ENCODE data around the gene SHMT2. TPM values are rescaled to one million over a fixed set of nuclear protein-coding genes. Genes with fewer than 3 reads are reported as not detected.

Gene SHMT2
- total and polyA plus RNA-seq, 2 of the 4 experiments (the other 2 are of a cell fraction), result 266 to 364 TPM

DNA sequence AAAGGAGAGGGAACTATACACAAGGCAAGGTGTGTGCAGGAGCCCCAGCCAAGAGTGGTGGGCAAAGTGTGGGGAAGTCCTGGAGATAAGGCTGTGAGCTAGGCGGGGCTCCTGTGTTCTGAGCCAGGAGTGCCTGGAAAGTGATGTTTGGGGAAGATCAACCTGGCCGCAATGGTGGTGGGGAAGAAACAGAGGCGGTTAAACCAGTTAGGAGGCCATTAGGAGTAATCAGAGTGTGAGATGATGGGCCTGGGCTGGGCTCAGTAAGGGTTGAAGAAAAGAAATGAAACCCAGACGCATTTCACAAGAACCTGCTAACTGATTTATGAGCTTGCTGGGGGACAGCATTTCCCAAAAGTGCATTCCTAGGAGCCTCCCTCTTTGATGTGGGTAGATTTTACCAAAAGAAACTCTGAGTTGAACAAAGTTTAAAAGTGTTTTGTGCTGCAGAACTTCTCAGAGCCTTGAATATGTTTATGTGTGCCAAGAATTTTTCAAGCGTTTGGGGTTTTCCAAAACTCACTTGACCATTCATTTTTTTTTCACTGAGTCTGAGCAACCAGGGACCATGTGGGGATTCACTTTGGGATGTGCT, 47.9 kb upstream of the SHMT2 start:
- no peak overlapping the region for H3K27ac ChIP-seq (ENCODE audit: insufficient read depth, low read length)
- no peaks in the 10 kb centered on the region for H3K9me1 ChIP-seq (ENCODE audit: insufficient read depth, low read length)
- H3K23ac ChIP-seq (ENCODE audit: low read depth, low read length), result no peak overlapping the region
- H3K4me3 ChIP-seq (ENCODE audit: insufficient read depth, low read depth, low read length), result no peak overlapping the region
- 68% methylated on average over 3 of the region's 5 CpGs; no CpG with 5 or more reads in 1 of the 2 experiments for WGBS, 2 experiments (ENCODE audit: extremely low coverage in 2 of 2, insufficient read length in 1 of 2)
- BruUV-seq (replicated peaks), result no TSS peak
- H3K79me1 ChIP-seq (ENCODE audit: low read depth in 1 of 2, low read length in 2 of 2), result peaks cover 8 to 38% of the 10 kb centered on the region in 2 experiments
- no peak overlapping the region for H4K8ac ChIP-seq (ENCODE audit: low read depth in 2 of 2, low read length in 2 of 2)
- ChIA-PET POLR2A (ENCODE audit: unreplicated experiment) (no interaction called here), CTCF (interaction anchor here (0.7 kb wide), 1 partner anchor 11 kb away, joined by 4 read pairs; no protein-coding TSS in a partner anchor)
- no peak overlapping the region for H2BK120ac ChIP-seq (ENCODE audit: low read depth, low read length)
- no peak overlapping the region for H3K4ac ChIP-seq (ENCODE audit: low read depth, low read length)
- no peak overlapping the region for H3K14ac ChIP-seq (replicated peaks; ENCODE audit: low read depth, low read length)
- H2AFZ ChIP-seq (replicated peaks; ENCODE audit: low read length, poor library complexity), result no peak overlapping the region
- peaks cover 24% of the 10 kb centered on the region for H4K20me1 ChIP-seq (ENCODE audit: insufficient read depth, low read length)
- no peaks in the 10 kb centered on the region for H3K4me1 ChIP-seq (ENCODE audit: control insufficient read depth, insufficient read depth, low read length)
- no peak overlapping the region for H2BK5ac ChIP-seq (ENCODE audit: low read depth, low read length, poor library complexity, severe bottlenecking)
- ATAC-seq (ENCODE audit: low read depth) (no peak), DNase-seq (no peak)
- H3K4me2 ChIP-seq (ENCODE audit: low read depth, low read length), result no peak overlapping the region
- H4K5ac ChIP-seq (ENCODE audit: low read depth, low read length), result no peak overlapping the region
- no peak overlapping the region for H2BK20ac ChIP-seq (ENCODE audit: low read depth, low read length)
- TF ChIP-seq NFE2L2 (IDR thresholded peaks at IDR 0.05; ENCODE audit: low read depth, low read length) (no peak), POLR2A (IDR thresholded peaks at IDR 0.05; ENCODE audit: low read depth, low read length) (no peak), RFX5 (IDR thresholded peaks at IDR 0.05; ENCODE audit: low read depth, low read length) (no peak), CHD1 (IDR thresholded peaks at IDR 0.05; ENCODE audit: low read depth, low read length) (no peak), SMC3 (IDR thresholded peaks at IDR 0.05; ENCODE audit: low read depth, low read length) (no peak), MAFK (IDR thresholded peaks at IDR 0.05; ENCODE audit: low read depth, low read length) (no peak), BHLHE40 (IDR thresholded peaks at IDR 0.05; ENCODE audit: low read depth, low read length) (no peak), CEBPB (IDR thresholded peaks at IDR 0.05; ENCODE audit: low read depth, low read length) (no peak), MAZ (IDR thresholded peaks at IDR 0.05; ENCODE audit: borderline replicate concordance, low read depth, low read length) (no peak), FOS (IDR thresholded peaks at IDR 0.05; ENCODE audit: low read depth, low read length) (no peak), RAD21 (IDR thresholded peaks at IDR 0.05; ENCODE audit: low read length) (no peak), MXI1 (IDR thresholded peaks at IDR 0.05; ENCODE audit: borderline replicate concordance, low read depth, low read length) (no peak), RCOR1 (IDR thresholded peaks at IDR 0.05; ENCODE audit: insufficient replicate concordance, low read length) (no peak)
- TF ChIP-seq, protein P1, sequence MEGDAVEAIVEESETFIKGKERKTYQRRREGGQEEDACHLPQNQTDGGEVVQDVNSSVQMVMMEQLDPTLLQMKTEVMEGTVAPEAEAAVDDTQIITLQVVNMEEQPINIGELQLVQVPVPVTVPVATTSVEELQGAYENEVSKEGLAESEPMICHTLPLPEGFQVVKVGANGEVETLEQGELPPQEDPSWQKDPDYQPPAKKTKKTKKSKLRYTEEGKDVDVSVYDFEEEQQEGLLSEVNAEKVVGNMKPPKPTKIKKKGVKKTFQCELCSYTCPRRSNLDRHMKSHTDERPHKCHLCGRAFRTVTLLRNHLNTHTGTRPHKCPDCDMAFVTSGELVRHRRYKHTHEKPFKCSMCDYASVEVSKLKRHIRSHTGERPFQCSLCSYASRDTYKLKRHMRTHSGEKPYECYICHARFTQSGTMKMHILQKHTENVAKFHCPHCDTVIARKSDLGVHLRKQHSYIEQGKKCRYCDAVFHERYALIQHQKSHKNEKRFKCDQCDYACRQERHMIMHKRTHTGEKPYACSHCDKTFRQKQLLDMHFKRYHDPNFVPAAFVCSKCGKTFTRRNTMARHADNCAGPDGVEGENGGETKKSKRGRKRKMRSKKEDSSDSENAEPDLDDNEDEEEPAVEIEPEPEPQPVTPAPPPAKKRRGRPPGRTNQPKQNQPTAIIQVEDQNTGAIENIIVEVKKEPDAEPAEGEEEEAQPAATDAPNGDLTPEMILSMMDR (conservative IDR thresholded peaks at IDR 0.05; ENCODE audit: low read depth, low read length), result no peak
- TF ChIP-seq, protein P2, sequence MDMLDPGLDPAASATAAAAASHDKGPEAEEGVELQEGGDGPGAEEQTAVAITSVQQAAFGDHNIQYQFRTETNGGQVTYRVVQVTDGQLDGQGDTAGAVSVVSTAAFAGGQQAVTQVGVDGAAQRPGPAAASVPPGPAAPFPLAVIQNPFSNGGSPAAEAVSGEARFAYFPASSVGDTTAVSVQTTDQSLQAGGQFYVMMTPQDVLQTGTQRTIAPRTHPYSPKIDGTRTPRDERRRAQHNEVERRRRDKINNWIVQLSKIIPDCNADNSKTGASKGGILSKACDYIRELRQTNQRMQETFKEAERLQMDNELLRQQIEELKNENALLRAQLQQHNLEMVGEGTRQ (IDR thresholded peaks at IDR 0.05; ENCODE audit: low read depth, low read length), result no peak
- TF ChIP-seq, protein P3, sequence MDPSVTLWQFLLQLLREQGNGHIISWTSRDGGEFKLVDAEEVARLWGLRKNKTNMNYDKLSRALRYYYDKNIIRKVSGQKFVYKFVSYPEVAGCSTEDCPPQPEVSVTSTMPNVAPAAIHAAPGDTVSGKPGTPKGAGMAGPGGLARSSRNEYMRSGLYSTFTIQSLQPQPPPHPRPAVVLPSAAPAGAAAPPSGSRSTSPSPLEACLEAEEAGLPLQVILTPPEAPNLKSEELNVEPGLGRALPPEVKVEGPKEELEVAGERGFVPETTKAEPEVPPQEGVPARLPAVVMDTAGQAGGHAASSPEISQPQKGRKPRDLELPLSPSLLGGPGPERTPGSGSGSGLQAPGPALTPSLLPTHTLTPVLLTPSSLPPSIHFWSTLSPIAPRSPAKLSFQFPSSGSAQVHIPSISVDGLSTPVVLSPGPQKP (IDR thresholded peaks at IDR 0.05; ENCODE audit: borderline replicate concordance, low read depth, low read length), result no peak
- dilution Hi-C loops (cut with HindIII; ENCODE audit: low sequenced_read_pairs, unreplicated experiment), result no loop called here
- no peaks in the 10 kb centered on the region for H3K27me3 ChIP-seq (ENCODE audit: control insufficient read depth, insufficient read depth, low read length)
- H2AK5ac ChIP-seq (ENCODE audit: low read depth, low read length), result no peak overlapping the region
- no peak overlapping the region for H3K56ac ChIP-seq (ENCODE audit: extremely low read depth, insufficient read depth, low read length)
- H2AK9ac ChIP-seq (replicated peaks; ENCODE audit: low read depth, low read length, poor library complexity), result no peak overlapping the region
- in situ Hi-C loops (cut with MboI; ENCODE audit: low sequenced_read_pairs), result no loop called here
- H4K91ac ChIP-seq (ENCODE audit: insufficient read depth, low read depth, low read length), result no peak overlapping the region
- no peak overlapping the region for H3K18ac ChIP-seq (ENCODE audit: low read depth, low read length)
- H3K9me3 ChIP-seq (ENCODE audit: control insufficient read depth, insufficient read depth, low read length), result no peaks in the 10 kb centered on the region
- H3K9ac ChIP-seq (ENCODE audit: low read depth, low read length), result no peak overlapping the region
- intact Hi-C loops (cut with micrococcal nuclease), result loop anchor here (2.0 kb wide), 1 partner anchor 57 kb away; no protein-coding TSS in a partner anchor
- no peak overlapping the region for H2BK15ac ChIP-seq (ENCODE audit: low read depth, low read length)
- H3K36me3 ChIP-seq (ENCODE audit: control insufficient read depth, insufficient read depth, low read length), result peaks cover 93% of the 10 kb centered on the region

All from IMR-90 (cell line).